ENCODE measurements around the gene OAS3.
A peak's percentile ranks its signal among the peaks of the same experiment; 100 is the strongest.
"Not testable (repeated sequence)": the region's sequence is repeated elsewhere in the genome, so short reads cannot be mapped to it uniquely, and the experiment has no call there.

OAS3 gene

GRCh38 chr12:112919121-112919520 is 19.2 kb upstream of the OAS3 start:
- Histone ChIP-seq H4K12ac (ENCODE audit: low read depth, low read length) (no peak overlapping the region), H3K27me3 (ENCODE audit: insufficient read depth, low read length) (no peaks in the 10 kb centered on the region), H3K4me3 (ENCODE audit: low read depth, low read length) (no peak overlapping the region), H4K91ac (ENCODE audit: low read depth, low read length) (no peak overlapping the region), H2BK5ac (ENCODE audit: low read depth, low read length, poor library complexity) (no peak overlapping the region), H3K79me1 (ENCODE audit: low read length) (no peaks in the 10 kb centered on the region), H2BK120ac (ENCODE audit: insufficient read depth, low read length, poor library complexity) (no peak overlapping the region), H3K9me3 (ENCODE audit: insufficient read depth, low read depth, low read length) (peaks cover 2% of the 10 kb centered on the region), H2BK12ac (ENCODE audit: low read length) (no peak overlapping the region), H3K4ac (ENCODE audit: low read depth, low read length) (no peak overlapping the region), H3K36me3 (ENCODE audit: control insufficient read depth in 1 of 2, insufficient read depth in 2 of 2, low read length in 2 of 2) (no peaks in the 10 kb centered on the region), H3K14ac (ENCODE audit: low read length) (no peak overlapping the region), H2AK5ac (ENCODE audit: low read length) (no peak overlapping the region), H3K4me1 (ENCODE audit: control insufficient read depth in 1 of 2, insufficient read depth in 2 of 2, low read length in 2 of 2) (no peaks in the 10 kb centered on the region), H3K79me2 (ENCODE audit: control insufficient read depth, insufficient read depth, low read length, poor library complexity) (no peaks in the 10 kb centered on the region), H4K8ac (ENCODE audit: low read depth, low read length) (no peak overlapping the region), H3K27ac (ENCODE audit: low read depth, low read length) (no peak overlapping the region), H3K9ac (ENCODE audit: low read length) (no peak overlapping the region), H3K4me2 (ENCODE audit: low read length) (no peak overlapping the region), H3K23ac (ENCODE audit: low read length) (no peak overlapping the region), H3K18ac (ENCODE audit: low read length) (no peak overlapping the region), H2AFZ (ENCODE audit: insufficient read depth, low read length, poor library complexity) (no peak overlapping the region)
- WGBS (ENCODE audit: extremely low coverage, insufficient coverage, insufficient read length) = no CpG with 5 or more reads among the region's 6 CpGs
- DNase-seq = no peak

- DNase-seq = no peak
- H3K9ac ChIP-seq (ENCODE audit: low read length) = no peak overlapping the region
- H2BK120ac ChIP-seq (ENCODE audit: insufficient read depth, low read length, poor library complexity) = no peak overlapping the region
- no peak overlapping the region for H3K23ac ChIP-seq (ENCODE audit: low read length)
- no peaks in the 10 kb centered on the region for H3K79me1 ChIP-seq (ENCODE audit: low read length)
- H3K18ac ChIP-seq (ENCODE audit: low read length) = no peak overlapping the region
- peaks cover 9% of the 10 kb centered on the region for H3K9me3 ChIP-seq (ENCODE audit: insufficient read depth, low read depth, low read length)
- no peak overlapping the region for H4K12ac ChIP-seq (ENCODE audit: low read depth, low read length)
- no peak overlapping the region for H3K14ac ChIP-seq (ENCODE audit: low read length)
- no peak overlapping the region for H3K4me2 ChIP-seq (ENCODE audit: low read length)
- H3K27me3 ChIP-seq (ENCODE audit: insufficient read depth, low read length) = no peaks in the 10 kb centered on the region
- no peak overlapping the region for H3K27ac ChIP-seq (ENCODE audit: low read depth, low read length)
- H3K4me1 ChIP-seq (ENCODE audit: control insufficient read depth in 1 of 2, insufficient read depth in 2 of 2, low read length in 2 of 2) = no peaks in the 10 kb centered on the region
- peaks cover 0 to 3% of the 10 kb centered on the region in 2 experiments for H3K36me3 ChIP-seq (ENCODE audit: control insufficient read depth in 1 of 2, insufficient read depth in 2 of 2, low read length in 2 of 2)
- H3K79me2 ChIP-seq (ENCODE audit: control insufficient read depth, insufficient read depth, low read length, poor library complexity) = no peaks in the 10 kb centered on the region
- H2BK12ac ChIP-seq (ENCODE audit: low read length) = no peak overlapping the region
- no peak overlapping the region for H3K4me3 ChIP-seq (ENCODE audit: low read depth, low read length)
- no peak overlapping the region for H2AFZ ChIP-seq (ENCODE audit: insufficient read depth, low read length, poor library complexity)
- no peak overlapping the region for H2AK5ac ChIP-seq (ENCODE audit: low read length)
- no CpG with 5 or more reads among the region's 7 CpGs for WGBS (ENCODE audit: extremely low coverage, insufficient coverage, insufficient read length)
- no peak overlapping the region for H2BK5ac ChIP-seq (ENCODE audit: low read depth, low read length, poor library complexity)
- H3K4ac ChIP-seq (ENCODE audit: low read depth, low read length) = no peak overlapping the region
- no peak overlapping the region for H4K91ac ChIP-seq (ENCODE audit: low read depth, low read length)
- no peak overlapping the region for H4K8ac ChIP-seq (ENCODE audit: low read depth, low read length)
Observed at GRCh38 chr12:112924986-112925385, 13.3 kb upstream of the OAS3 start.

GRCh38 chr12:112926416-112927033 is 11.7 kb upstream of the OAS3 start:
- H4K8ac ChIP-seq (ENCODE audit: low read depth, low read length); H3K4me3 ChIP-seq (ENCODE audit: low read depth, low read length); H3K4me1 ChIP-seq (ENCODE audit: control insufficient read depth in 1 of 2, insufficient read depth in 2 of 2, low read length in 2 of 2); H3K9ac ChIP-seq (ENCODE audit: low read length); H3K27me3 ChIP-seq (ENCODE audit: insufficient read depth, low read length); H4K12ac ChIP-seq (ENCODE audit: low read depth, low read length); H3K79me2 ChIP-seq (ENCODE audit: control insufficient read depth, insufficient read depth, low read length, poor library complexity); H4K91ac ChIP-seq (ENCODE audit: low read depth, low read length); H3K27ac ChIP-seq (ENCODE audit: low read depth, low read length); H2AFZ ChIP-seq (ENCODE audit: insufficient read depth, low read length, poor library complexity); H2BK120ac ChIP-seq (ENCODE audit: insufficient read depth, low read length, poor library complexity); H3K18ac ChIP-seq (ENCODE audit: low read length); H3K36me3 ChIP-seq (ENCODE audit: control insufficient read depth in 1 of 2, insufficient read depth in 2 of 2, low read length in 2 of 2); H3K79me1 ChIP-seq (ENCODE audit: low read length); H3K4ac ChIP-seq (ENCODE audit: low read depth, low read length); H2AK5ac ChIP-seq (ENCODE audit: low read length); H3K23ac ChIP-seq (ENCODE audit: low read length); H3K9me3 ChIP-seq (ENCODE audit: insufficient read depth, low read depth, low read length); H2BK12ac ChIP-seq (ENCODE audit: low read length); H3K14ac ChIP-seq (ENCODE audit: low read length); H3K4me2 ChIP-seq (ENCODE audit: low read length); H2BK5ac ChIP-seq (ENCODE audit: low read depth, low read length, poor library complexity): not testable (repeated sequence)
- no CpG with 5 or more reads among the region's 7 CpGs for WGBS (ENCODE audit: extremely low coverage, insufficient coverage, insufficient read length)
- DNase-seq = peak; percentile 18 to 46

DNA sequence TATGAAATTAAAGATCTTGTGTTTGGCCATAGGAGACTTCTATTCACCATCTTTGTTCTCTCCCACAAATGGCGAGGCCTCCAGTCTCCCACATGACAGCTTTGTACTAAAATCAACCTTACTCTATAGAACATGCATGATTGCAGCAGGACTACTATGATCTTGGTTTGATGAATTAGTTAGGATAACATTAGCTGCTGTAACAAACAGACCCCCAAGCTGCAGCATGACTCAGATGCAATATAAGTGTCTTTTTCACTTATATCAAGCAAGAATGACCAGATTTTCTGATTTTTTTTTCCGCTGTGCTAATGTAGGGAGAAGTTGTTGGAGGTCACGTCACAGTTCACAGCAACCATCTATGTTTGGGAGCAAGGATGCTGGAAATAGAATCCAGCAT is 10.8 kb upstream of the OAS3 start:
- Histone ChIP-seq H2BK120ac (ENCODE audit: insufficient read depth, low read length, poor library complexity) (no peak overlapping the region), H3K36me3 (ENCODE audit: control insufficient read depth in 1 of 2, insufficient read depth in 2 of 2, low read length in 2 of 2) (peaks cover 0 to 3% of the 10 kb centered on the region in 2 experiments), H4K91ac (ENCODE audit: low read depth, low read length) (no peak overlapping the region), H3K9me3 (ENCODE audit: insufficient read depth, low read depth, low read length) (peaks cover 7% of the 10 kb centered on the region), H2BK12ac (ENCODE audit: low read length) (no peak overlapping the region), H3K27ac (ENCODE audit: low read depth, low read length) (no peak overlapping the region), H3K4ac (ENCODE audit: low read depth, low read length) (no peak overlapping the region), H4K12ac (ENCODE audit: low read depth, low read length) (no peak overlapping the region), H3K14ac (ENCODE audit: low read length) (no peak overlapping the region), H4K8ac (ENCODE audit: low read depth, low read length) (no peak overlapping the region), H3K18ac (ENCODE audit: low read length) (no peak overlapping the region), H3K4me1 (ENCODE audit: control insufficient read depth in 1 of 2, insufficient read depth in 2 of 2, low read length in 2 of 2) (no peaks in the 10 kb centered on the region), H3K79me1 (ENCODE audit: low read length) (no peaks in the 10 kb centered on the region), H3K4me2 (ENCODE audit: low read length) (no peak overlapping the region), H2BK5ac (ENCODE audit: low read depth, low read length, poor library complexity) (no peak overlapping the region), H3K9ac (ENCODE audit: low read length) (no peak overlapping the region), H3K4me3 (ENCODE audit: low read depth, low read length) (no peak overlapping the region), H2AK5ac (ENCODE audit: low read length) (no peak overlapping the region), H3K23ac (ENCODE audit: low read length) (no peak overlapping the region), H3K27me3 (ENCODE audit: insufficient read depth, low read length) (no peaks in the 10 kb centered on the region), H3K79me2 (ENCODE audit: control insufficient read depth, insufficient read depth, low read length, poor library complexity) (no peaks in the 10 kb centered on the region), H2AFZ (ENCODE audit: insufficient read depth, low read length, poor library complexity) (no peak overlapping the region)
- WGBS (ENCODE audit: extremely low coverage, insufficient coverage, insufficient read length) = no CpG with 5 or more reads among the region's 3 CpGs
- DNase-seq = no peak
